Uterus (tissue), 2 donors: ENCODE measurements around the gene PPP1R27.

Source experiments
- POLR2A ChIP-seq, 2 donors: fragments of 450-650 bp; IDR thresholded peaks; one replicate each; pipeline ENCODE4 v1.6.1; 2016; ENCODE audit warnings: antibody characterized with exemption in 2 of 2, mild to moderate bottlenecking in 1 of 2, moderate library complexity in 1 of 2
- TF ChIP-seq, protein P1 (sequence below), 4 experiments: fragments of 200-600 bp in 2 of 4; fragments of 450-650 bp in 2 of 4; sonication (generic) in 2 of 4; IDR thresholded peaks; one replicate each; pipeline ENCODE4 v1.5.1; 2016 to 2019; ENCODE audit warnings: antibody characterized with exemption in 4 of 4, mild to moderate bottlenecking in 2 of 4, moderate library complexity in 1 of 4

DNA sequence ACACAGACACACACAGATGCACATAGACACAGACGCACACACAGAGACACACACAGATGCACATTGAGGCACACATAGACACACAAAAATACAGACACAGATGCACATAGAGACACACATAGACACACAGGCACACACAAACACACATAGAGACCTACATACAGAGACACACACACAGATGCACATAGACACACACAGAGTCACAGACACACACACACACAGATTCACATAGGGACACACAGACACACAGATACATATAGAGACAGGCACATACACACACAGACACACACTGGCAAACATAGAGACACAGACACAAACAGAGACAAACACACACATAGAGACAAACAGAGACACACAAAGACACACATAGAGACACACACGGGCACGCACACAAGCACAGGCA is 40.8 kb downstream of the PPP1R27 start:
- TF ChIP-seq, protein P1, sequence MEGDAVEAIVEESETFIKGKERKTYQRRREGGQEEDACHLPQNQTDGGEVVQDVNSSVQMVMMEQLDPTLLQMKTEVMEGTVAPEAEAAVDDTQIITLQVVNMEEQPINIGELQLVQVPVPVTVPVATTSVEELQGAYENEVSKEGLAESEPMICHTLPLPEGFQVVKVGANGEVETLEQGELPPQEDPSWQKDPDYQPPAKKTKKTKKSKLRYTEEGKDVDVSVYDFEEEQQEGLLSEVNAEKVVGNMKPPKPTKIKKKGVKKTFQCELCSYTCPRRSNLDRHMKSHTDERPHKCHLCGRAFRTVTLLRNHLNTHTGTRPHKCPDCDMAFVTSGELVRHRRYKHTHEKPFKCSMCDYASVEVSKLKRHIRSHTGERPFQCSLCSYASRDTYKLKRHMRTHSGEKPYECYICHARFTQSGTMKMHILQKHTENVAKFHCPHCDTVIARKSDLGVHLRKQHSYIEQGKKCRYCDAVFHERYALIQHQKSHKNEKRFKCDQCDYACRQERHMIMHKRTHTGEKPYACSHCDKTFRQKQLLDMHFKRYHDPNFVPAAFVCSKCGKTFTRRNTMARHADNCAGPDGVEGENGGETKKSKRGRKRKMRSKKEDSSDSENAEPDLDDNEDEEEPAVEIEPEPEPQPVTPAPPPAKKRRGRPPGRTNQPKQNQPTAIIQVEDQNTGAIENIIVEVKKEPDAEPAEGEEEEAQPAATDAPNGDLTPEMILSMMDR (IDR thresholded peaks at IDR 0.05), result no peak
- TF ChIP-seq POLR2A (IDR thresholded peaks at IDR 0.05), result no peak
